SK-N-SH (cell line): Measurements from ENCODE around the gene WDR87. TPM values are rescaled to one million over a fixed set of nuclear protein-coding genes. Genes with fewer than 3 reads are reported as not detected.
"Not testable (repeated sequence)": the region's sequence is repeated elsewhere in the genome, so short reads cannot be mapped to it uniquely, and the experiment has no call there.

Experiments used
- CTCF ChIA-PET: fragments of 300-600, 350-600 bp; formaldehyde crosslinking; extraction: SDS; loops from one replicate; lab custom pipeline; 2021; lab: Yijun Ruan, JAX
- POLR2A ChIA-PET: fragments of 350-600 bp; sonication (Branson Sonifier 250); formaldehyde crosslinking; extraction: SDS; loops from one replicate; lab custom pipeline; 2020; ENCODE audit warnings: antibody characterized with exemption, inconsistent platforms; lab: Yijun Ruan, JAX
- DNase-seq: peaks from one replicate; pipeline ENCODE4 v3.0.0; 2012
- H2AFZ ChIP-seq: fragments of 200-600 bp; sonication (generic); 2 replicates; pipeline ENCODE4 v1.8.1; 2016; ENCODE audit warnings: antibody characterized with exemption, mild to moderate bottlenecking, low read depth
- H3F3A ChIP-seq: fragments of 200-600 bp; sonication (generic); replicated peaks from 2 replicates; pipeline ENCODE3; 2016; ENCODE audit warnings: antibody characterized with exemption, mild to moderate bottlenecking; ENCODE audit not compliant: insufficient read depth
- H3K27ac ChIP-seq, 2 experiments: fragments of 200-500 bp in 1 of 2; fragments of 200-600 bp in 1 of 2; sonication (Bioruptor generic) in 1 of 2; sonication (generic), shearing (Covaris generic) in 1 of 2; 2 replicates each; pipeline versions ENCODE4 v1.5.1 to v1.6.1; 2014 to 2016; ENCODE audit warnings: low read depth in 2 of 2, inconsistent platforms in 1 of 2, low read length in 1 of 2, mild to moderate bottlenecking in 1 of 2, mixed read lengths in 1 of 2
- H3K27me3 ChIP-seq: fragments of 200-600 bp; sonication (generic), shearing (Covaris generic); 2 replicates; pipeline ENCODE4 v1.6.1; 2016; ENCODE audit warnings: mixed run types; ENCODE audit not compliant: insufficient read depth
- H3K36me3 ChIP-seq, 2 experiments: fragments of 200-500 bp in 1 of 2; fragments of 200-600 bp in 1 of 2; sonication (Bioruptor generic) in 1 of 2; sonication (generic) in 1 of 2; replicated peaks in 1 of 2; 2 replicates each; pipeline versions ENCODE3 to v1.5.1; 2014 to 2016; ENCODE audit warnings: low read length in 1 of 2, mild to moderate bottlenecking in 1 of 2; ENCODE audit not compliant: insufficient read depth in 2 of 2, control insufficient read depth in 1 of 2
- H3K4me1 ChIP-seq, 2 experiments: fragments of 200-500 bp in 1 of 2; fragments of 200-600 bp in 1 of 2; sonication (Bioruptor generic) in 1 of 2; sonication (generic), shearing (Covaris generic) in 1 of 2; 2 replicates each; pipeline versions ENCODE4 v1.5.1 to v1.6.1; 2014 to 2016; ENCODE audit warnings: low read depth in 1 of 2, low read length in 1 of 2, mixed run types in 1 of 2; ENCODE audit not compliant: insufficient read depth in 2 of 2, control insufficient read depth in 1 of 2
- H3K4me2 ChIP-seq: fragments of 200-600 bp; sonication (generic), shearing (Covaris generic); 2 replicates; pipeline ENCODE4 v1.6.1; 2017; ENCODE audit warnings: mixed run types
- H3K4me3 ChIP-seq, 2 experiments: fragments of 200-500 bp in 1 of 2; fragments of 200-600 bp in 1 of 2; sonication (Bioruptor generic) in 1 of 2; sonication (generic), shearing (Covaris generic) in 1 of 2; 2 replicates each; pipeline versions ENCODE4 v1.5.1 to v1.8.1; 2014 to 2016; ENCODE audit warnings: low read depth in 2 of 2, inconsistent platforms in 1 of 2, low read length in 1 of 2, mild to moderate bottlenecking in 1 of 2, mixed read lengths in 1 of 2, moderate library complexity in 1 of 2
- H3K79me2 ChIP-seq: fragments of 200-600 bp; sonication (generic); 2 replicates; pipeline ENCODE4 v1.8.1; 2017; ENCODE audit warnings: mild to moderate bottlenecking; ENCODE audit not compliant: insufficient read depth
- H3K9ac ChIP-seq: fragments of 200-600 bp; sonication (generic); 2 replicates; pipeline ENCODE4 v1.6.1; 2017; ENCODE audit warnings: mixed run types
- H3K9me2 ChIP-seq: fragments of 200-600 bp; sonication (generic); 2 replicates; pipeline ENCODE4 v1.6.1; 2017; ENCODE audit warnings: mixed run types
- H3K9me3 ChIP-seq: fragments of 200-600 bp; sonication (generic); 2 replicates; pipeline ENCODE4 v1.6.1; 2017; ENCODE audit warnings: mixed run types, mild to moderate bottlenecking, moderate library complexity
- H4K20me1 ChIP-seq: fragments of 200-600 bp; sonication (generic); 2 replicates; pipeline ENCODE4 v1.6.1; 2017; ENCODE audit warnings: mild to moderate bottlenecking, mixed run types; ENCODE audit not compliant: insufficient read depth
- ELF1 ChIP-seq: IDR thresholded peaks from 2 replicates; pipeline ENCODE4 v1.4.0; 2012
- EP300 ChIP-seq, 2 experiments: IDR thresholded peaks; 2 replicates each; pipeline versions ENCODE4 v1.4.0 to v1.6.1; 2012; ENCODE audit warnings: borderline replicate concordance in 1 of 2, low read depth in 1 of 2, low read length in 1 of 2
- FOXJ3 ChIP-seq: sonication (generic); formaldehyde crosslinking; IDR thresholded peaks from 2 replicates; pipeline ENCODE4 v1.5.1; 2020; ENCODE audit warnings: mild to moderate bottlenecking, missing genetic modification reagents
- FOXM1 ChIP-seq: IDR thresholded peaks from 2 replicates; pipeline ENCODE4 v1.4.0; 2012; ENCODE audit warnings: low read depth, mild to moderate bottlenecking
- GATA2 ChIP-seq: sonication (generic); formaldehyde crosslinking; IDR thresholded peaks from 2 replicates; pipeline ENCODE4 v1.5.0; 2020; ENCODE audit warnings: mild to moderate bottlenecking, missing genetic modification reagents
- JUND ChIP-seq: IDR thresholded peaks from 2 replicates; pipeline ENCODE4 v1.4.0; 2012
- MAX ChIP-seq: IDR thresholded peaks from 2 replicates; pipeline ENCODE4 v1.4.0; 2012; ENCODE audit warnings: low read depth
- MEF2A ChIP-seq: IDR thresholded peaks from 2 replicates; pipeline ENCODE4 v1.4.0; 2012; ENCODE audit warnings: low read depth, borderline replicate concordance
- MXI1 ChIP-seq: IDR thresholded peaks from 2 replicates; pipeline ENCODE4 v1.6.1; 2012; ENCODE audit warnings: mild to moderate bottlenecking, low read depth, low read length, improper control_type of control experiment
- NRF1 ChIP-seq: IDR thresholded peaks from 2 replicates; pipeline ENCODE4 v1.6.1; 2012; ENCODE audit warnings: low read depth, mild to moderate bottlenecking, low read length
- POLR2AphosphoS5 ChIP-seq: IDR thresholded peaks from 2 replicates; pipeline ENCODE4 v1.6.1; 2012; ENCODE audit warnings: low read depth, low read length
- RAD21 ChIP-seq: IDR thresholded peaks from 2 replicates; pipeline ENCODE4 v1.6.1; 2012; ENCODE audit warnings: mild to moderate bottlenecking, low read length
- RCOR1 ChIP-seq: fragments of 150-350 bp; IDR thresholded peaks from 2 replicates; pipeline ENCODE4 v1.6.1; 2017; ENCODE audit warnings: antibody characterized with exemption, low read length
- REST ChIP-seq: IDR thresholded peaks from 2 replicates; pipeline ENCODE4 v1.6.1; 2012; ENCODE audit warnings: mild to moderate bottlenecking, low read depth, low read length, moderate library complexity
- SIN3A ChIP-seq: IDR thresholded peaks from 2 replicates; pipeline ENCODE4 v1.6.1; 2012; ENCODE audit warnings: low read depth, mild to moderate bottlenecking, low read length, moderate library complexity, borderline replicate concordance
- TCF12 ChIP-seq: IDR thresholded peaks from 2 replicates; pipeline ENCODE4 v1.4.0; 2012
- TEAD4 ChIP-seq: IDR thresholded peaks from 2 replicates; pipeline ENCODE4 v1.4.0; 2012; ENCODE audit warnings: mild to moderate bottlenecking, borderline replicate concordance; ENCODE audit not compliant: insufficient read depth
- WGBS: methylation state at CpG from one replicate; pipeline ENCODE4 v1.1.6; 2017; ENCODE audit warnings: low lambda C conversion rate; 5-methylcytosine and 5-hydroxymethylcytosine counted together
- polyA plus RNA-seq, 3 experiments: library from polyadenylated mRNA; depleted of rRNA; stranded (reverse); fragments of >200 nt; gene quantifications; 2 replicates each; pipeline ENCODE4 v1.2.3, GENCODE V29; 2012
- TF ChIP-seq, protein P1 (sequence below): IDR thresholded peaks from 2 replicates; pipeline ENCODE4; 2012
- TF ChIP-seq, protein P2 (sequence below): fragments of 150-350 bp; IDR thresholded peaks from 2 replicates; pipeline ENCODE4 v1.6.1; 2016; ENCODE audit warnings: mild to moderate bottlenecking, low read depth, low read length
- TF ChIP-seq, protein P3 (sequence below): IDR thresholded peaks from 2 replicates; pipeline ENCODE4 v1.4.0; 2012; ENCODE audit warnings: low read depth, borderline replicate concordance

WDR87 gene
- polyA plus RNA-seq, 1 of the 3 experiments (the other 2 are of a cell fraction), result not detected

GRCh38 chr19:37867831-37868230 is 38.6 kb downstream of the WDR87 start (continued):
- TF ChIP-seq REST, result no peak
- TF ChIP-seq MXI1, result no peak
- no peak for TF ChIP-seq NRF1
- TF ChIP-seq, protein P1, sequence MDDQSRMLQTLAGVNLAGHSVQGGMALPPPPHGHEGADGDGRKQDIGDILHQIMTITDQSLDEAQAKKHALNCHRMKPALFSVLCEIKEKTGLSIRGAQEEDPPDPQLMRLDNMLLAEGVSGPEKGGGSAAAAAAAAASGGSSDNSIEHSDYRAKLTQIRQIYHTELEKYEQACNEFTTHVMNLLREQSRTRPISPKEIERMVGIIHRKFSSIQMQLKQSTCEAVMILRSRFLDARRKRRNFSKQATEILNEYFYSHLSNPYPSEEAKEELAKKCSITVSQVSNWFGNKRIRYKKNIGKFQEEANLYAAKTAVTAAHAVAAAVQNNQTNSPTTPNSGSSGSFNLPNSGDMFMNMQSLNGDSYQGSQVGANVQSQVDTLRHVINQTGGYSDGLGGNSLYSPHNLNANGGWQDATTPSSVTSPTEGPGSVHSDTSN, result no peak

DNA sequence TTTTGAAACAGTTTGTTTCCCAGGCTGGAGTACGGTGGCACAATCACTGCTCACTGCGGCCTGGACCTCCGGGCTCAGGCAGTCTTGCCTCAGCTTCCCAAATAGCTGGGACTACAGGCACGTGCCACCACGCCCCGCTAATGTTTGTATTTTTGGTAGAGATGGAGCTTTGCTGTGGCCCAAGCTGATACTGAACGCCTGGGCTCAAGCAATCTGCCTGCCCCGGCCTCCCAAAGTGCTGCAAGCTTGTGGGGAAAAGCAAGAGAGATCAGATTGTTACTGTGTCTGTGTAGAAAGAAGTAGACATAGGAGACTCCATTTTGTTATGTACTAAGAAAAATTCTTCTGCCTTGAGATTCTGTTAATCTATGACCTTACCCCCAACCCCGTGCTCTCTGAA is 40.5 kb downstream of the WDR87 start:
- H3K4me2 ChIP-seq, DNase-seq, CTCF ChIA-PET, H3K9me3 ChIP-seq, H2AFZ ChIP-seq, H3K4me3 ChIP-seq, H3K79me2 ChIP-seq, H3K27me3 ChIP-seq, H3K36me3 ChIP-seq, H3F3A ChIP-seq, H3K9ac ChIP-seq, H3K27ac ChIP-seq, POLR2A ChIA-PET, H3K9me2 ChIP-seq, H4K20me1 ChIP-seq, H3K4me1 ChIP-seq: not testable (repeated sequence)
- 24% methylated on average over 8 of the region's 9 CpGs for WGBS

- H3F3A ChIP-seq, result no peaks in the 10 kb centered on the region
- no peak for DNase-seq
- CTCF ChIA-PET, result no interaction called here
- POLR2A ChIA-PET, result interaction anchor here (0.7 kb wide), 1 partner anchor 613 kb away, joined by 5 read pairs; no protein-coding TSS in a partner anchor
- H2AFZ ChIP-seq, result no peak overlapping the region
- WGBS, result 37% methylated on average over 3 of the region's 3 CpGs
- no peaks in the 10 kb centered on the region for H3K79me2 ChIP-seq
- TF ChIP-seq MXI1, result no peak
- TF ChIP-seq POLR2AphosphoS5, result no peak
- no peak for TF ChIP-seq FOXM1
- no peak for TF ChIP-seq RAD21
- TF ChIP-seq JUND, result no peak
- no peak for TF ChIP-seq TCF12
- TF ChIP-seq, protein P2, sequence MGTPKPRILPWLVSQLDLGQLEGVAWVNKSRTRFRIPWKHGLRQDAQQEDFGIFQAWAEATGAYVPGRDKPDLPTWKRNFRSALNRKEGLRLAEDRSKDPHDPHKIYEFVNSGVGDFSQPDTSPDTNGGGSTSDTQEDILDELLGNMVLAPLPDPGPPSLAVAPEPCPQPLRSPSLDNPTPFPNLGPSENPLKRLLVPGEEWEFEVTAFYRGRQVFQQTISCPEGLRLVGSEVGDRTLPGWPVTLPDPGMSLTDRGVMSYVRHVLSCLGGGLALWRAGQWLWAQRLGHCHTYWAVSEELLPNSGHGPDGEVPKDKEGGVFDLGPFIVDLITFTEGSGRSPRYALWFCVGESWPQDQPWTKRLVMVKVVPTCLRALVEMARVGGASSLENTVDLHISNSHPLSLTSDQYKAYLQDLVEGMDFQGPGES, result no peak
- no peak for TF ChIP-seq SIN3A
- no peak for TF ChIP-seq MEF2A
- no peak for TF ChIP-seq EP300 (IDR thresholded peaks at IDR 0.05; ENCODE audit: borderline replicate concordance in 1 of 2, low read depth in 1 of 2, low read length in 1 of 2)
- no peak for TF ChIP-seq ELF1
- TF ChIP-seq TEAD4, result no peak
- no peak for TF ChIP-seq MAX
- TF ChIP-seq, protein P3, sequence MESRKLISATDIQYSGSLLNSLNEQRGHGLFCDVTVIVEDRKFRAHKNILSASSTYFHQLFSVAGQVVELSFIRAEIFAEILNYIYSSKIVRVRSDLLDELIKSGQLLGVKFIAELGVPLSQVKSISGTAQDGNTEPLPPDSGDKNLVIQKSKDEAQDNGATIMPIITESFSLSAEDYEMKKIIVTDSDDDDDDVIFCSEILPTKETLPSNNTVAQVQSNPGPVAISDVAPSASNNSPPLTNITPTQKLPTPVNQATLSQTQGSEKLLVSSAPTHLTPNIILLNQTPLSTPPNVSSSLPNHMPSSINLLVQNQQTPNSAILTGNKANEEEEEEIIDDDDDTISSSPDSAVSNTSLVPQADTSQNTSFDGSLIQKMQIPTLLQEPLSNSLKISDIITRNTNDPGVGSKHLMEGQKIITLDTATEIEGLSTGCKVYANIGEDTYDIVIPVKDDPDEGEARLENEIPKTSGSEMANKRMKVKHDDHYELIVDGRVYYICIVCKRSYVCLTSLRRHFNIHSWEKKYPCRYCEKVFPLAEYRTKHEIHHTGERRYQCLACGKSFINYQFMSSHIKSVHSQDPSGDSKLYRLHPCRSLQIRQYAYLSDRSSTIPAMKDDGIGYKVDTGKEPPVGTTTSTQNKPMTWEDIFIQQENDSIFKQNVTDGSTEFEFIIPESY, result no peak
- TF ChIP-seq GATA2 (CRISPR knock-in tag), result no peak
- TF ChIP-seq FOXJ3, result no peak
- no peak for TF ChIP-seq NRF1
- TF ChIP-seq RCOR1, result no peak
- TF ChIP-seq, all 33 proteins: peak for 0
- Histone ChIP-seq H4K20me1 (no peaks in the 10 kb centered on the region), H3K27ac (no peak overlapping the region), H3K27me3 (no peaks in the 10 kb centered on the region), H3K4me3 (no peak overlapping the region), H3K36me3 (no peaks in the 10 kb centered on the region), H3K9ac (no peak overlapping the region), H3K4me1 (no peaks in the 10 kb centered on the region), H3K9me3 (no peaks in the 10 kb centered on the region), H3K9me2 (no peaks in the 10 kb centered on the region), H3K4me2 (no peak overlapping the region)
Observed at GRCh38 chr19:37864501-37864900, 41.9 kb downstream of the WDR87 start.
